Midbrain (tissue), 1 donor: Measurements from ENCODE around the gene TNNC2.
"Not testable (repeated sequence)": the region's sequence is repeated elsewhere in the genome, so short reads cannot be mapped to it uniquely, and the experiment has no call there.

Experiments
- DNase-seq: peaks from one replicate; lab custom pipeline; 2025; lab: John Stamatoyannopoulos, UW

The TNNC2 gene

GRCh38 chr20:45821947-45822346 is 5.2 kb downstream of the TNNC2 start:
- no peak for DNase-seq

GRCh38 chr20:45819466-45819865 is 7.6 kb downstream of the TNNC2 start:
- no peak for DNase-seq

GRCh38 chr20:45818239-45818638 is 8.9 kb downstream of the TNNC2 start:
- DNase-seq = no peak

GRCh38 chr20:45817376-45818194 is 9.5 kb downstream of the TNNC2 start:
- no peak for DNase-seq

- no peak for DNase-seq
These were observed 10.2 kb downstream of the TNNC2 start for GRCh38 chr20:45816951-45817350.

- DNase-seq = no peak
These were observed 12.8 kb downstream of the TNNC2 start for GRCh38 chr20:45814314-45814713.

- DNase-seq = no peak
These were observed 13.6 kb downstream of the TNNC2 start for GRCh38 chr20:45813489-45813888.

GRCh38 chr20:45813006-45813340 is 14.1 kb downstream of the TNNC2 start:
- DNase-seq = no peak

- peak; percentile 99 for DNase-seq
These were observed 14.7 kb downstream of the TNNC2 start, which contains the start of gene UBE2C for GRCh38 chr20:45812157-45813005. Gene UBE2C, plus strand, starts transcription at chr20:45812644. Its CDS starts 52 bp downstream, at chr20:45812696.

GRCh38 chr20:45810191-45810970 is 16.7 kb downstream of the TNNC2 start:
- no peak for DNase-seq

GRCh38 chr20:45801851-45802250 is 25.3 kb downstream of the TNNC2 start:
- no peak for DNase-seq

GRCh38 chr20:45798935-45799642 is 28.0 kb downstream of the TNNC2 start:
- peak; percentile 19 for DNase-seq

- DNase-seq = not testable (repeated sequence)
These were observed 29.2 kb downstream of the TNNC2 start for GRCh38 chr20:45797955-45798354.

- not testable (repeated sequence) for DNase-seq
These were observed 29.6 kb downstream of the TNNC2 start for GRCh38 chr20:45797510-45797909.

GRCh38 chr20:45796337-45797065 is 30.6 kb downstream of the TNNC2 start:
- DNase-seq = no peak

- DNase-seq = no peak
These were observed 34.6 kb downstream of the TNNC2 start for GRCh38 chr20:45792317-45793118.

- no peak for DNase-seq
These were observed 38.8 kb downstream of the TNNC2 start for GRCh38 chr20:45788351-45788750.

GRCh38 chr20:45783656-45784294 is 43.3 kb downstream of the TNNC2 start:
- peak; percentile 20 for DNase-seq

GRCh38 chr20:45782890-45783289 is 44.2 kb downstream of the TNNC2 start:
- no peak for DNase-seq
